HepG2 (cell line): ENCODE measurements around the gene SLC25A28. TPM values are rescaled to one million over a fixed set of nuclear protein-coding genes. Genes with fewer than 3 reads are reported as not detected.

Source experiments
- ATAC-seq: fragments of 200-7000 bp; cut with Tn5 transposase; 3 replicates; pipeline ENCODE4 v1.9.1; 2020; ENCODE audit warnings: mild to moderate bottlenecking, moderate library complexity
- BruUV-seq: library from RNA; stranded (reverse); fragments of 400-500 nt; replicated peaks from 2 replicates; lab custom pipeline; 2021; lab: Mats Ljungman, UMichigan
- CTCF ChIA-PET: fragments of 300-600 bp; formaldehyde crosslinking; extraction: SDS; loops from one replicate; lab custom pipeline; 2021; ENCODE audit warnings: low total read pairs, inconsistent platforms, low intra/inter-chr PET ratio; lab: Yijun Ruan, JAX
- POLR2A ChIA-PET: fragments of 350-600 bp; sonication (Branson Sonifier 250); formaldehyde crosslinking; loops from one replicate; lab custom pipeline; 2020; ENCODE audit warnings: antibody characterized with exemption, inconsistent platforms; lab: Yijun Ruan, JAX
- DNase-seq: peaks from one replicate; pipeline ENCODE4 v3.0.0-alpha.2; 2015; ENCODE audit warnings: low spot score
- FAIRE-seq: peaks from 3 replicates; lab custom pipeline; 2011; peaks lifted over from hg19 to GRCh38; lab: Jason Lieb, UNC
- H2AFZ ChIP-seq: one replicate; pipeline ENCODE4 v1.6.1; 2011; ENCODE audit warnings: low read length, inconsistent platforms
- H3K27ac ChIP-seq: fragments of 300-600 bp; 3 replicates; pipeline ENCODE4 v1.8.0; 2011; ENCODE audit warnings: mixed run types, mild to moderate bottlenecking, mixed read lengths, low read length, inconsistent platforms; ENCODE audit not compliant: insufficient read depth; ENCODE audit errors: extremely low read length
- H3K27me3 ChIP-seq, 2 experiments: fragments of 200-600 bp in 1 of 2; 2 replicates in 1 of 2; 3 replicates in 1 of 2; pipeline versions ENCODE4 v1.6.0 to v1.8.0; 2011; ENCODE audit warnings: low read length in 2 of 2, mild to moderate bottlenecking in 2 of 2, moderate library complexity in 2 of 2, inconsistent platforms in 1 of 2; ENCODE audit not compliant: insufficient read depth in 2 of 2, control insufficient read depth in 1 of 2
- H3K36me3 ChIP-seq, 2 experiments: fragments of 200-600 bp in 1 of 2; replicated peaks in 1 of 2; 2 replicates in 1 of 2; 3 replicates in 1 of 2; pipeline versions ENCODE4 v1.5.1 to v1.8.0; 2011; ENCODE audit warnings: low read length in 2 of 2, inconsistent platforms in 1 of 2; ENCODE audit not compliant: insufficient read depth in 2 of 2, control insufficient read depth in 1 of 2
- H3K4me1 ChIP-seq: 2 replicates; pipeline ENCODE4 v1.5.1; 2012; ENCODE audit warnings: low read length, inconsistent platforms; ENCODE audit not compliant: insufficient read depth
- H3K4me2 ChIP-seq: 2 replicates; pipeline ENCODE4 v1.6.0; 2011; ENCODE audit warnings: low read depth, low read length, inconsistent platforms
- H3K4me3 ChIP-seq, 3 experiments: fragments of 200-600 bp in 1 of 3; sonication (generic), shearing (Covaris generic) in 1 of 3; replicated peaks in 1 of 3; 2 replicates each; pipeline ENCODE4 v1.5.1; 2011 to 2016; ENCODE audit warnings: low read length in 3 of 3, inconsistent platforms in 2 of 3, low read depth in 2 of 3, mild to moderate bottlenecking in 2 of 3, control low read depth in 1 of 3, mixed read lengths in 1 of 3; ENCODE audit not compliant: insufficient read depth in 1 of 3
- H3K79me2 ChIP-seq: one replicate; pipeline ENCODE4 v1.6.1; 2011; ENCODE audit warnings: low read length, inconsistent platforms; ENCODE audit not compliant: insufficient read depth
- H3K9ac ChIP-seq: 2 replicates; pipeline ENCODE4 v1.6.0; 2011; ENCODE audit warnings: mild to moderate bottlenecking, low read depth, low read length, inconsistent platforms; ENCODE audit not compliant: insufficient read depth
- H3K9me3 ChIP-seq: 2 replicates; pipeline ENCODE4 v1.5.1; 2012; ENCODE audit warnings: mild to moderate bottlenecking, low read length
- H4K20me1 ChIP-seq: 2 replicates; pipeline ENCODE4 v1.6.0; 2011; ENCODE audit warnings: inconsistent platforms, mild to moderate bottlenecking, low read length, moderate library complexity; ENCODE audit not compliant: insufficient read depth
- GATAD2A ChIP-seq: IDR thresholded peaks from 2 replicates; pipeline ENCODE4 v1.6.1; 2016
- MIER2 ChIP-seq: IDR thresholded peaks from 2 replicates; pipeline ENCODE4 v1.6.1; 2016; ENCODE audit warnings: missing biosample characterization, missing genetic modification reagents
- MXD1 ChIP-seq: sonication (generic); formaldehyde crosslinking; IDR thresholded peaks from 2 replicates; pipeline ENCODE4 v1.4.0; 2020; ENCODE audit warnings: mild to moderate bottlenecking, missing genetic modification reagents
- NFKB2 ChIP-seq: sonication (generic); formaldehyde crosslinking; IDR thresholded peaks from 2 replicates; pipeline ENCODE4 v1.4.0; 2020; ENCODE audit warnings: missing genetic modification reagents, borderline replicate concordance
- ZBTB25 ChIP-seq: IDR thresholded peaks from 2 replicates; pipeline ENCODE4 v1.6.1; 2018; ENCODE audit warnings: missing genetic modification reagents
- ZNF563 ChIP-seq: sonication (generic); formaldehyde crosslinking; IDR thresholded peaks from 2 replicates; pipeline ENCODE4 v1.8.0; 2022; ENCODE audit warnings: mild to moderate bottlenecking, moderate library complexity, missing genetic modification reagents
- ZNF570 ChIP-seq: sonication (generic); formaldehyde crosslinking; IDR thresholded peaks from 2 replicates; pipeline ENCODE4 v1.4.0; 2020; ENCODE audit warnings: mild to moderate bottlenecking, missing genetic modification reagents, borderline replicate concordance
- WGBS: methylation state at CpG from one replicate; pipeline ENCODE4 v1.1.6; 2017; ENCODE audit warnings: low lambda C conversion rate; 5-methylcytosine and 5-hydroxymethylcytosine counted together
- in situ Hi-C: cut with HindIII; loops from 2 replicates; pipeline ENCODE4 v1.10.0; 2017; ENCODE audit warnings: low pct_unique_long_range_greater_than_20kb; ENCODE audit not compliant: extremely low pct_ligation_motif_present
- intact Hi-C: fragments of 100-400 bp; cut with micrococcal nuclease; formaldehyde crosslinking; loops from one replicate; pipeline ENCODE4 v1.10.0; 2022; ENCODE audit not compliant: unreplicated experiment
- polyA plus RNA-seq, 8 experiments: library from polyadenylated mRNA; depleted of rRNA in 3 of 8; stranded (reverse) in 7 of 8; unstranded in 1 of 8; fragments of >200 nt; fragmentation: Illumina TruSeq in 4 of 8; extraction: Trizol in 4 of 8; gene quantifications; 2 replicates each; pipeline versions ENCODE4 v1.2.1 to v1.2.3, GENCODE V29; 2011 to 2016; ENCODE audit warnings: low read depth in 4 of 8, missing spikeins in 1 of 8, mixed read lengths in 1 of 8; ENCODE audit not compliant: insufficient read depth in 1 of 8
- total RNA-seq, 5 experiments: library from RNA; depleted of rRNA; stranded (reverse); fragments of >200 nt; fragmentation: Illumina TruSeq; extraction: Trizol; gene quantifications; 2 replicates each; pipeline ENCODE4 v1.2.3, GENCODE V29; 2016; ENCODE audit warnings: low read depth in 1 of 5
- TF ChIP-seq, protein P1 (sequence below): sonication (generic); formaldehyde crosslinking; IDR thresholded peaks from 2 replicates; pipeline ENCODE4 v1.8.0; 2022; ENCODE audit warnings: mild to moderate bottlenecking, missing genetic modification reagents
- TF ChIP-seq, protein P2 (sequence below): sonication (generic); formaldehyde crosslinking; IDR thresholded peaks from 2 replicates; pipeline ENCODE4 v1.5.0; 2020; ENCODE audit warnings: mild to moderate bottlenecking, missing genetic modification reagents
- TF ChIP-seq, protein P3 (sequence below): sonication (generic); formaldehyde crosslinking; IDR thresholded peaks from 2 replicates; pipeline ENCODE4 v1.4.0; 2020; ENCODE audit warnings: missing genetic modification reagents
- TF ChIP-seq, protein P4 (sequence below): sonication (generic); formaldehyde crosslinking; IDR thresholded peaks from 2 replicates; pipeline ENCODE4 v1.4.0; 2020; ENCODE audit warnings: mild to moderate bottlenecking, missing genetic modification reagents

Gene SLC25A28
- total and polyA plus RNA-seq, 2 of the 13 experiments (the other 11 are each of a cell fraction or from before 2014, with no cell fraction given), result 15.2 to 41.0 TPM

DNA sequence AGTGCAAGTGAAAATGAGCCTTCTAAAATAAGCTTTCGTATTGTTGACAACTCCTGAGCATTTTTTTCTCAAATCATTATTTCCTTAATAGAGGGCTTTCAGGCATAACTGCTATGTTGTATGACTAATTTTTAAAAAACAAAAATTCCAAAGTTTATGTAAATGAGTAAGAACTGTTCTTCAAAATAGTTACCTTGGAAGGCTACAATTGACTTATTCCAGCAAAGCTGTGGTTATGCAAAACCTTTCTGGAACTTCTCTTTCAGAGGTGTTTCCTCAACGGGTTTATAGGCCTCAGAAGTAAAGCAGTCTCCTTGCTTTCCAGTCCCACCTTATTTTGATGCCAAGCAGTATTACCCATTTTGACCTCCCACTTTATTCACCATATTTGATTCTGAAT, 2.5 kb downstream of the SLC25A28 start:
- in situ Hi-C loops, result no loop called here

More for the DNA sequence above, 2.5 kb downstream of the SLC25A28 start:
- H3K27ac ChIP-seq, result no peak overlapping the region
- no peak overlapping the region for H2AFZ ChIP-seq
- peak overlapping the region; percentile 90; the same call in 1 of the 2 replicates for H3K9ac ChIP-seq
- peaks cover 38% of the 10 kb centered on the region for H3K4me1 ChIP-seq
- intact Hi-C loops, result no loop called here
- WGBS, result 68% methylated on average over 2 of the region's 2 CpGs
- no TSS peak for BruUV-seq
- ChIA-PET CTCF (no interaction called here), POLR2A (no interaction called here)
- TF ChIP-seq MXD1 (CRISPR knock-in tag) (no peak), ZNF563 (CRISPR knock-in tag) (no peak), MIER2 (CRISPR knock-in tag) (no peak), ZNF570 (CRISPR knock-in tag) (no peak), NFKB2 (CRISPR knock-in tag) (no peak), GATAD2A (no peak), ZBTB25 (no peak)
- TF ChIP-seq, protein P1, sequence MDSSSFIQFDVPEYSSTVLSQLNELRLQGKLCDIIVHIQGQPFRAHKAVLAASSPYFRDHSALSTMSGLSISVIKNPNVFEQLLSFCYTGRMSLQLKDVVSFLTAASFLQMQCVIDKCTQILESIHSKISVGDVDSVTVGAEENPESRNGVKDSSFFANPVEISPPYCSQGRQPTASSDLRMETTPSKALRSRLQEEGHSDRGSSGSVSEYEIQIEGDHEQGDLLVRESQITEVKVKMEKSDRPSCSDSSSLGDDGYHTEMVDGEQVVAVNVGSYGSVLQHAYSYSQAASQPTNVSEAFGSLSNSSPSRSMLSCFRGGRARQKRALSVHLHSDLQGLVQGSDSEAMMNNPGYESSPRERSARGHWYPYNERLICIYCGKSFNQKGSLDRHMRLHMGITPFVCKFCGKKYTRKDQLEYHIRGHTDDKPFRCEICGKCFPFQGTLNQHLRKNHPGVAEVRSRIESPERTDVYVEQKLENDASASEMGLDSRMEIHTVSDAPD (CRISPR knock-in tag), result no peak
- TF ChIP-seq, protein P2, sequence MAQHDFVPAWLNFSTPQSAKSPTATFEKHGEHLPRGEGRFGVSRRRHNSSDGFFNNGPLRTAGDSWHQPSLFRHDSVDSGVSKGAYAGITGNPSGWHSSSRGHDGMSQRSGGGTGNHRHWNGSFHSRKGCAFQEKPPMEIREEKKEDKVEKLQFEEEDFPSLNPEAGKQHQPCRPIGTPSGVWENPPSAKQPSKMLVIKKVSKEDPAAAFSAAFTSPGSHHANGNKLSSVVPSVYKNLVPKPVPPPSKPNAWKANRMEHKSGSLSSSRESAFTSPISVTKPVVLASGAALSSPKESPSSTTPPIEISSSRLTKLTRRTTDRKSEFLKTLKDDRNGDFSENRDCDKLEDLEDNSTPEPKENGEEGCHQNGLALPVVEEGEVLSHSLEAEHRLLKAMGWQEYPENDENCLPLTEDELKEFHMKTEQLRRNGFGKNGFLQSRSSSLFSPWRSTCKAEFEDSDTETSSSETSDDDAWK (CRISPR knock-in tag), result no peak
- TF ChIP-seq, protein P3, sequence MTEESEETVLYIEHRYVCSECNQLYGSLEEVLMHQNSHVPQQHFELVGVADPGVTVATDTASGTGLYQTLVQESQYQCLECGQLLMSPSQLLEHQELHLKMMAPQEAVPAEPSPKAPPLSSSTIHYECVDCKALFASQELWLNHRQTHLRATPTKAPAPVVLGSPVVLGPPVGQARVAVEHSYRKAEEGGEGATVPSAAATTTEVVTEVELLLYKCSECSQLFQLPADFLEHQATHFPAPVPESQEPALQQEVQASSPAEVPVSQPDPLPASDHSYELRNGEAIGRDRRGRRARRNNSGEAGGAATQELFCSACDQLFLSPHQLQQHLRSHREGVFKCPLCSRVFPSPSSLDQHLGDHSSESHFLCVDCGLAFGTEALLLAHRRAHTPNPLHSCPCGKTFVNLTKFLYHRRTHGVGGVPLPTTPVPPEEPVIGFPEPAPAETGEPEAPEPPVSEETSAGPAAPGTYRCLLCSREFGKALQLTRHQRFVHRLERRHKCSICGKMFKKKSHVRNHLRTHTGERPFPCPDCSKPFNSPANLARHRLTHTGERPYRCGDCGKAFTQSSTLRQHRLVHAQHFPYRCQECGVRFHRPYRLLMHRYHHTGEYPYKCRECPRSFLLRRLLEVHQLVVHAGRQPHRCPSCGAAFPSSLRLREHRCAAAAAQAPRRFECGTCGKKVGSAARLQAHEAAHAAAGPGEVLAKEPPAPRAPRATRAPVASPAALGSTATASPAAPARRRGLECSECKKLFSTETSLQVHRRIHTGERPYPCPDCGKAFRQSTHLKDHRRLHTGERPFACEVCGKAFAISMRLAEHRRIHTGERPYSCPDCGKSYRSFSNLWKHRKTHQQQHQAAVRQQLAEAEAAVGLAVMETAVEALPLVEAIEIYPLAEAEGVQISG, result no peak
- TF ChIP-seq, protein P4, sequence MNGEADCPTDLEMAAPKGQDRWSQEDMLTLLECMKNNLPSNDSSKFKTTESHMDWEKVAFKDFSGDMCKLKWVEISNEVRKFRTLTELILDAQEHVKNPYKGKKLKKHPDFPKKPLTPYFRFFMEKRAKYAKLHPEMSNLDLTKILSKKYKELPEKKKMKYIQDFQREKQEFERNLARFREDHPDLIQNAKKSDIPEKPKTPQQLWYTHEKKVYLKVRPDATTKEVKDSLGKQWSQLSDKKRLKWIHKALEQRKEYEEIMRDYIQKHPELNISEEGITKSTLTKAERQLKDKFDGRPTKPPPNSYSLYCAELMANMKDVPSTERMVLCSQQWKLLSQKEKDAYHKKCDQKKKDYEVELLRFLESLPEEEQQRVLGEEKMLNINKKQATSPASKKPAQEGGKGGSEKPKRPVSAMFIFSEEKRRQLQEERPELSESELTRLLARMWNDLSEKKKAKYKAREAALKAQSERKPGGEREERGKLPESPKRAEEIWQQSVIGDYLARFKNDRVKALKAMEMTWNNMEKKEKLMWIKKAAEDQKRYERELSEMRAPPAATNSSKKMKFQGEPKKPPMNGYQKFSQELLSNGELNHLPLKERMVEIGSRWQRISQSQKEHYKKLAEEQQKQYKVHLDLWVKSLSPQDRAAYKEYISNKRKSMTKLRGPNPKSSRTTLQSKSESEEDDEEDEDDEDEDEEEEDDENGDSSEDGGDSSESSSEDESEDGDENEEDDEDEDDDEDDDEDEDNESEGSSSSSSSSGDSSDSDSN, result no peak
- H3K4me2 ChIP-seq, result peak overlapping the region; percentile 88
- no peaks in the 10 kb centered on the region; a peak in 1 of 5 replicates for H3K27me3 ChIP-seq
- ATAC-seq (no peak), FAIRE-seq (no peak), DNase-seq (no peak)
- H3K36me3 ChIP-seq, result peaks cover 4 to 10% of the 10 kb centered on the region in 2 experiments; a peak in 3 of 5 replicates
- H4K20me1 ChIP-seq, result peaks cover 5% of the 10 kb centered on the region; the same call in 1 of the 2 replicates
- H3K9me3 ChIP-seq, result no peaks in the 10 kb centered on the region
- peak overlapping the region in 2 of 3 experiments; percentile 83 to 87; a peak in 3 of 6 replicates for H3K4me3 ChIP-seq
- H3K79me2 ChIP-seq, result peaks cover 35% of the 10 kb centered on the region
